ENCODE results near the gene NFE2L2. TPM values are rescaled to one million over a fixed set of nuclear protein-coding genes. Genes with fewer than 3 reads are reported as not detected.

NFE2L2 gene
- total RNA-seq, 1 experiment from 2014 or later = 26.3 TPM

DNA sequence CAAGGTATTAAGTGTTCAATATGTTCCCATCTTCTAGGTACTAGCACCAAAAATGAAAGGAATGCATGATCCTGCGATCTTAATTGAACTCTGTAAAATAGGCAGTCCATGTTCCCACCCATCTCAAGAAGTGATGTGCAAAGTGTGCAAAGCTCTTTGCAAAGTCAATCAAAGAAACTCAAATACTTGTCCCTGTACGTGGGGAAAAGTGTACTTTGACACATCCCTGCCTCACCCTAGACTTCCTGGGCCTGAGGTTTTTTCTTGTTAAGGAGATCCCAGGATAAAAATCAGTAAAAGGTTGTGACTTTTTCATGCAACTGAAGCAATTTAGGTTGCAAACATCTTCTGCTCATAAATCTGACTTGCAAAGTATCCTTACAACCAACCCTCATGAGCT is 26.6 kb downstream of the NFE2L2 start (continued):
- no peak for TF ChIP-seq FOXP1 (CRISPR knock-in tag; IDR thresholded peaks at IDR 0.05; ENCODE audit: borderline replicate concordance)
- no peak for TF ChIP-seq NR1H2 (CRISPR knock-in tag; IDR thresholded peaks at IDR 0.05)
- TF ChIP-seq, protein P1, sequence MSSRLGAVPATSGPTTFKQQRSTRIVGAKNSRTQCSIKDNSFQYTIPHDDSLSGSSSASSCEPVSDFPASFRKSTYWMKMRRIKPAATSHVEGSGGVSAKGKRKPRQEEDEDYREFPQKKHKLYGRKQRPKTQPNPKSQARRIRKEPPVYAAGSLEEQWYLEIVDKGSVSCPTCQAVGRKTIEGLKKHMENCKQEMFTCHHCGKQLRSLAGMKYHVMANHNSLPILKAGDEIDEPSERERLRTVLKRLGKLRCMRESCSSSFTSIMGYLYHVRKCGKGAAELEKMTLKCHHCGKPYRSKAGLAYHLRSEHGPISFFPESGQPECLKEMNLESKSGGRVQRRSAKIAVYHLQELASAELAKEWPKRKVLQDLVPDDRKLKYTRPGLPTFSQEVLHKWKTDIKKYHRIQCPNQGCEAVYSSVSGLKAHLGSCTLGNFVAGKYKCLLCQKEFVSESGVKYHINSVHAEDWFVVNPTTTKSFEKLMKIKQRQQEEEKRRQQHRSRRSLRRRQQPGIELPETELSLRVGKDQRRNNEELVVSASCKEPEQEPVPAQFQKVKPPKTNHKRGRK (CRISPR knock-in tag; IDR thresholded peaks at IDR 0.05; ENCODE audit: borderline replicate concordance) = no peak
- no peak for TF ChIP-seq NFE2L1 (CRISPR knock-in tag; IDR thresholded peaks at IDR 0.05)
- no peak for TF ChIP-seq SMAD3 (CRISPR knock-in tag; IDR thresholded peaks at IDR 0.05; ENCODE audit: borderline replicate concordance)

DNA sequence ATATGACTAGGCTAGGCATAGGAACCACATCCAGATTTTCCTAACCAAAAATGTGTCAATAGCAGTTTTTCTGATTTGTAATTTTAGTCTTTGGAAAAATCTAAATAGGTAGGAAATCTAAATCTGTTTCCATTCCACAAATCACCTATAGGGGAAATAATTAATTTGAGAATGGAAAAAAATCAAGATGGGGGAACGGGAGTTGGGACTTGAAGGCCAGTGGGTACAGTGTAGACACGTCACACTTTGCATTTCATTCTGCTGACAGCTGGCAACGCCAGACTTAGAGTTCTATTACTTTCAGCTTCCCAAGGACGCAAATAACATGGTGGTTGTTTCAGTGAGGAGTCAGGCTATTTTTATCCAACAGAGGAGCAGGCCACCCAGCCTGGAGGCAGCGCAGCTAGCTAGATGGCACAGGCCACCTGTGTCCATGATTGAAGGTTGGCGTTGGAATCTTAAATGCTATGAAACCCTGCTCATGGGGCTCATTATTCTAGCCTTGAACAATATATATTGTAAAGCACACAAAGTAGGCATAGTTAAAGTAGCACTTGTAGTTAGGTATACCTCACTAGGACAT is 28.6 kb downstream of the NFE2L2 start:
- Mint-ChIP-seq H3K4me3 (no peak overlapping the region), H3K36me3 (peaks cover 20% of the 10 kb centered on the region), H3K27ac (no peak overlapping the region), H3K9me3 (no peaks in the 10 kb centered on the region), H3K27me3 (ENCODE audit: low read depth) (no peaks in the 10 kb centered on the region), H3K4me1 (peaks cover 19% of the 10 kb centered on the region)
- CTCF ChIA-PET = interaction anchor here (1.1 kb wide), 1 partner anchor 19 kb away, joined by 6 read pairs; no protein-coding TSS in a partner anchor
- DNase-seq (ENCODE audit: low spot score) (no peak), ATAC-seq (no peak)
- POLR2A ChIA-PET = no interaction called here
- TF ChIP-seq, protein P2, sequence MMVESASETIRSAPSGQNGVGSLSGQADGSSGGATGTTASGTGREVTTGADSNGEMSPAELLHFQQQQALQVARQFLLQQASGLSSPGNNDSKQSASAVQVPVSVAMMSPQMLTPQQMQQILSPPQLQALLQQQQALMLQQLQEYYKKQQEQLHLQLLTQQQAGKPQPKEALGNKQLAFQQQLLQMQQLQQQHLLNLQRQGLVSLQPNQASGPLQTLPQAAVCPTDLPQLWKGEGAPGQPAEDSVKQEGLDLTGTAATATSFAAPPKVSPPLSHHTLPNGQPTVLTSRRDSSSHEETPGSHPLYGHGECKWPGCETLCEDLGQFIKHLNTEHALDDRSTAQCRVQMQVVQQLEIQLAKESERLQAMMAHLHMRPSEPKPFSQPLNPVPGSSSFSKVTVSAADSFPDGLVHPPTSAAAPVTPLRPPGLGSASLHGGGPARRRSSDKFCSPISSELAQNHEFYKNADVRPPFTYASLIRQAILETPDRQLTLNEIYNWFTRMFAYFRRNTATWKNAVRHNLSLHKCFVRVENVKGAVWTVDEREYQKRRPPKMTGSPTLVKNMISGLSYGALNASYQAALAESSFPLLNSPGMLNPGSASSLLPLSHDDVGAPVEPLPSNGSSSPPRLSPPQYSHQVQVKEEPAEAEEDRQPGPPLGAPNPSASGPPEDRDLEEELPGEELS (CRISPR knock-in tag; IDR thresholded peaks at IDR 0.05) = no peak
- TF ChIP-seq CREM (CRISPR knock-in tag; IDR thresholded peaks at IDR 0.05) (no peak), ESRRA (CRISPR knock-in tag; IDR thresholded peaks at IDR 0.05; ENCODE audit: borderline replicate concordance) (no peak), FOXJ3 (CRISPR knock-in tag; IDR thresholded peaks at IDR 0.05; ENCODE audit: borderline replicate concordance) (no peak), GRHL2 (CRISPR knock-in tag; IDR thresholded peaks at IDR 0.05; ENCODE audit: insufficient replicate concordance, severe bottlenecking) (no peak), TEAD1 (CRISPR knock-in tag; IDR thresholded peaks at IDR 0.05) (no peak), ZNF121 (CRISPR knock-in tag; IDR thresholded peaks at IDR 0.05) (no peak), ETV6 (CRISPR knock-in tag; IDR thresholded peaks at IDR 0.05) (no peak), NR3C1 (CRISPR knock-in tag; conservative IDR thresholded peaks at IDR 0.05; ENCODE audit: low read depth) (no peak), MYBL2 (CRISPR knock-in tag; IDR thresholded peaks at IDR 0.05) (no peak), EMX1 (CRISPR knock-in tag; IDR thresholded peaks at IDR 0.05) (no peak)
- TF ChIP-seq, protein P3, sequence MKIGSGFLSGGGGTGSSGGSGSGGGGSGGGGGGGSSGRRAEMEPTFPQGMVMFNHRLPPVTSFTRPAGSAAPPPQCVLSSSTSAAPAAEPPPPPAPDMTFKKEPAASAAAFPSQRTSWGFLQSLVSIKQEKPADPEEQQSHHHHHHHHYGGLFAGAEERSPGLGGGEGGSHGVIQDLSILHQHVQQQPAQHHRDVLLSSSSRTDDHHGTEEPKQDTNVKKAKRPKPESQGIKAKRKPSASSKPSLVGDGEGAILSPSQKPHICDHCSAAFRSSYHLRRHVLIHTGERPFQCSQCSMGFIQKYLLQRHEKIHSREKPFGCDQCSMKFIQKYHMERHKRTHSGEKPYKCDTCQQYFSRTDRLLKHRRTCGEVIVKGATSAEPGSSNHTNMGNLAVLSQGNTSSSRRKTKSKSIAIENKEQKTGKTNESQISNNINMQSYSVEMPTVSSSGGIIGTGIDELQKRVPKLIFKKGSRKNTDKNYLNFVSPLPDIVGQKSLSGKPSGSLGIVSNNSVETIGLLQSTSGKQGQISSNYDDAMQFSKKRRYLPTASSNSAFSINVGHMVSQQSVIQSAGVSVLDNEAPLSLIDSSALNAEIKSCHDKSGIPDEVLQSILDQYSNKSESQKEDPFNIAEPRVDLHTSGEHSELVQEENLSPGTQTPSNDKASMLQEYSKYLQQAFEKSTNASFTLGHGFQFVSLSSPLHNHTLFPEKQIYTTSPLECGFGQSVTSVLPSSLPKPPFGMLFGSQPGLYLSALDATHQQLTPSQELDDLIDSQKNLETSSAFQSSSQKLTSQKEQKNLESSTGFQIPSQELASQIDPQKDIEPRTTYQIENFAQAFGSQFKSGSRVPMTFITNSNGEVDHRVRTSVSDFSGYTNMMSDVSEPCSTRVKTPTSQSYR (CRISPR knock-in tag; IDR thresholded peaks at IDR 0.05) = no peak
- TF ChIP-seq, protein P4, sequence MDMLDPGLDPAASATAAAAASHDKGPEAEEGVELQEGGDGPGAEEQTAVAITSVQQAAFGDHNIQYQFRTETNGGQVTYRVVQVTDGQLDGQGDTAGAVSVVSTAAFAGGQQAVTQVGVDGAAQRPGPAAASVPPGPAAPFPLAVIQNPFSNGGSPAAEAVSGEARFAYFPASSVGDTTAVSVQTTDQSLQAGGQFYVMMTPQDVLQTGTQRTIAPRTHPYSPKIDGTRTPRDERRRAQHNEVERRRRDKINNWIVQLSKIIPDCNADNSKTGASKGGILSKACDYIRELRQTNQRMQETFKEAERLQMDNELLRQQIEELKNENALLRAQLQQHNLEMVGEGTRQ (CRISPR knock-in tag; IDR thresholded peaks at IDR 0.05) = no peak
- TF ChIP-seq, protein P5, sequence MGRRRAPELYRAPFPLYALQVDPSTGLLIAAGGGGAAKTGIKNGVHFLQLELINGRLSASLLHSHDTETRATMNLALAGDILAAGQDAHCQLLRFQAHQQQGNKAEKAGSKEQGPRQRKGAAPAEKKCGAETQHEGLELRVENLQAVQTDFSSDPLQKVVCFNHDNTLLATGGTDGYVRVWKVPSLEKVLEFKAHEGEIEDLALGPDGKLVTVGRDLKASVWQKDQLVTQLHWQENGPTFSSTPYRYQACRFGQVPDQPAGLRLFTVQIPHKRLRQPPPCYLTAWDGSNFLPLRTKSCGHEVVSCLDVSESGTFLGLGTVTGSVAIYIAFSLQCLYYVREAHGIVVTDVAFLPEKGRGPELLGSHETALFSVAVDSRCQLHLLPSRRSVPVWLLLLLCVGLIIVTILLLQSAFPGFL (CRISPR knock-in tag; IDR thresholded peaks at IDR 0.05; ENCODE audit: borderline replicate concordance) = no peak
- TF ChIP-seq, protein P6, sequence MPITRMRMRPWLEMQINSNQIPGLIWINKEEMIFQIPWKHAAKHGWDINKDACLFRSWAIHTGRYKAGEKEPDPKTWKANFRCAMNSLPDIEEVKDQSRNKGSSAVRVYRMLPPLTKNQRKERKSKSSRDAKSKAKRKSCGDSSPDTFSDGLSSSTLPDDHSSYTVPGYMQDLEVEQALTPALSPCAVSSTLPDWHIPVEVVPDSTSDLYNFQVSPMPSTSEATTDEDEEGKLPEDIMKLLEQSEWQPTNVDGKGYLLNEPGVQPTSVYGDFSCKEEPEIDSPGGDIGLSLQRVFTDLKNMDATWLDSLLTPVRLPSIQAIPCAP (CRISPR knock-in tag; IDR thresholded peaks at IDR 0.05) = no peak
- TF ChIP-seq, protein P7, sequence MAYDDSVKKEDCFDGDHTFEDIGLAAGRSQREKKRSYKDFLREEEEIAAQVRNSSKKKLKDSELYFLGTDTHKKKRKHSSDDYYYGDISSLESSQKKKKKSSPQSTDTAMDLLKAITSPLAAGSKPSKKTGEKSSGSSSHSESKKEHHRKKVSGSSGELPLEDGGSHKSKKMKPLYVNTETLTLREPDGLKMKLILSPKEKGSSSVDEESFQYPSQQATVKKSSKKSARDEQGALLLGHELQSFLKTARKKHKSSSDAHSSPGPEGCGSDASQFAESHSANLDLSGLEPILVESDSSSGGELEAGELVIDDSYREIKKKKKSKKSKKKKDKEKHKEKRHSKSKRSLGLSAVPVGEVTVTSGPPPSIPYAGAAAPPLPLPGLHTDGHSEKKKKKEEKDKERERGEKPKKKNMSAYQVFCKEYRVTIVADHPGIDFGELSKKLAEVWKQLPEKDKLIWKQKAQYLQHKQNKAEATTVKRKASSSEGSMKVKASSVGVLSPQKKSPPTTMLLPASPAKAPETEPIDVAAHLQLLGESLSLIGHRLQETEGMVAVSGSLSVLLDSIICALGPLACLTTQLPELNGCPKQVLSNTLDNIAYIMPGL (CRISPR knock-in tag; IDR thresholded peaks at IDR 0.05) = no peak
- TF ChIP-seq, protein P8, sequence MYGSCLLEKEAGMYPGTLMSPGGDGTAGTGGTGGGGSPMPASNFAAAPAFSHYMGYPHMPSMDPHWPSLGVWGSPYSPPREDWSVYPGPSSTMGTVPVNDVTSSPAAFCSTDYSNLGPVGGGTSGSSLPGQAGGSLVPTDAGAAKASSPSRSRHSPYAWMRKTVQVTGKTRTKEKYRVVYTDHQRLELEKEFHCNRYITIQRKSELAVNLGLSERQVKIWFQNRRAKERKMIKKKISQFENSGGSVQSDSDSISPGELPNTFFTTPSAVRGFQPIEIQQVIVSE (CRISPR knock-in tag; IDR thresholded peaks at IDR 0.05; ENCODE audit: borderline replicate concordance) = no peak
